Fibroblast of villous mesenchyme (primary cell): ENCODE measurements around the gene PRICKLE4. TPM values are rescaled to one million over a fixed set of nuclear protein-coding genes. Genes with fewer than 3 reads are reported as not detected.
A peak's percentile ranks its signal among the peaks of the same experiment; 100 is the strongest.

ENCODE experiments used
- DNase-seq: peaks from one replicate; pipeline ENCODE4 v3.0.0-alpha.2; 2010; ENCODE audit warnings: low read depth
- H3K4me3 ChIP-seq: 2 replicates; pipeline ENCODE4 v1.5.1; 2011; ENCODE audit warnings: low read depth, mild to moderate bottlenecking, low read length
- total RNA-seq: library from RNA; depleted of rRNA; stranded (reverse); fragments of >200 nt; gene quantifications from 2 replicates; pipeline ENCODE4 v1.2.3, GENCODE V29; 2012
- TF ChIP-seq, protein P1 (sequence below): IDR thresholded peaks from 2 replicates; pipeline ENCODE4 v1.5.1; 2012; ENCODE audit warnings: low read depth, mild to moderate bottlenecking, low read length; ENCODE audit not compliant: insufficient read depth

The PRICKLE4 gene
- total RNA-seq, 1 donor: 0.86 TPM

DNA sequence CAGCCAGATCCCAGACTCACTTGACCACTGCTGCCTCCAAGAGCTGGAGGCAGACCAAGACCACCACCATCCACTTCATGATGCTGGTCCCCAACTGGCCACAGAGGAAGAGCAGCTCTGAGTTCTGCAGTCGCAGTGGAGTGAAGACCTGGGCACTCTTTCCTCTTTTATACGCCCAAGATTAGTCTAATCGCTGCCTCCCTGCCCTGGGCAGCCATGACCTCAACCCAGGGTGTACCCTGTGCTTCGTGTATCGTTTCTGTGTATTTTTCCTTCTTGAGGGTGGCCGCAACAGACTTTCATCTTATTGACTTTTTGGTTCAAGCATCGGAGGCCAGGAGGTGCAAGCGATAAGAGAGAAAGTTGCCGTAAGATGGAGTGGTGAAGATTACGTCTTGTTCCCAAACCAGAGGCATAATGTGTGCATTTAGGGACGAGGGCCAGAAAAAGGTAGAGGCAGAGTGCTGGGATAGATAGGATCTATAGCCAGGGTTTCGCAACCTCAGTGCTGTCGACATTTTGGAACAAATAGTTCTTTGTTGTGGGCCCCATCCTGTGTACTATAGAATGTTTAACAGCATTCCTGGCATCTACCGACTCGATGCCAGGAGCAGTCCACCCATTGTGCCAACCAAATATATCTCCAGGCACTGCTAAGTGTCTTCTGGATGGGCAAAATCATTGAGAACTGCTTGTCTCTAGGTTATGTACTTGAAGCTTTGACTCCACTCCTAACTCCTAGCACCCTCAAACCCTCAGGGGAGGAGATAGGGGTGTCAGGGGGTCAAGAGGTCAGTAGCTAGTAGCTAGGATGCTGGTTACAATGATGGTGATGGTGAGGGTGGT lies 33.1 kb upstream of the PRICKLE4 start, which contains the start of gene PGC:
TSS of gene PGC (minus strand) at position 142 of the 846 bp plus-strand sequence. CDS start at position 79, 63 bp downstream.
- no peak within 1 kb of the TSS for H3K4me3 ChIP-seq
- DNase-seq: no peak
- TF ChIP-seq, protein P1, sequence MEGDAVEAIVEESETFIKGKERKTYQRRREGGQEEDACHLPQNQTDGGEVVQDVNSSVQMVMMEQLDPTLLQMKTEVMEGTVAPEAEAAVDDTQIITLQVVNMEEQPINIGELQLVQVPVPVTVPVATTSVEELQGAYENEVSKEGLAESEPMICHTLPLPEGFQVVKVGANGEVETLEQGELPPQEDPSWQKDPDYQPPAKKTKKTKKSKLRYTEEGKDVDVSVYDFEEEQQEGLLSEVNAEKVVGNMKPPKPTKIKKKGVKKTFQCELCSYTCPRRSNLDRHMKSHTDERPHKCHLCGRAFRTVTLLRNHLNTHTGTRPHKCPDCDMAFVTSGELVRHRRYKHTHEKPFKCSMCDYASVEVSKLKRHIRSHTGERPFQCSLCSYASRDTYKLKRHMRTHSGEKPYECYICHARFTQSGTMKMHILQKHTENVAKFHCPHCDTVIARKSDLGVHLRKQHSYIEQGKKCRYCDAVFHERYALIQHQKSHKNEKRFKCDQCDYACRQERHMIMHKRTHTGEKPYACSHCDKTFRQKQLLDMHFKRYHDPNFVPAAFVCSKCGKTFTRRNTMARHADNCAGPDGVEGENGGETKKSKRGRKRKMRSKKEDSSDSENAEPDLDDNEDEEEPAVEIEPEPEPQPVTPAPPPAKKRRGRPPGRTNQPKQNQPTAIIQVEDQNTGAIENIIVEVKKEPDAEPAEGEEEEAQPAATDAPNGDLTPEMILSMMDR: no peak

DNA sequence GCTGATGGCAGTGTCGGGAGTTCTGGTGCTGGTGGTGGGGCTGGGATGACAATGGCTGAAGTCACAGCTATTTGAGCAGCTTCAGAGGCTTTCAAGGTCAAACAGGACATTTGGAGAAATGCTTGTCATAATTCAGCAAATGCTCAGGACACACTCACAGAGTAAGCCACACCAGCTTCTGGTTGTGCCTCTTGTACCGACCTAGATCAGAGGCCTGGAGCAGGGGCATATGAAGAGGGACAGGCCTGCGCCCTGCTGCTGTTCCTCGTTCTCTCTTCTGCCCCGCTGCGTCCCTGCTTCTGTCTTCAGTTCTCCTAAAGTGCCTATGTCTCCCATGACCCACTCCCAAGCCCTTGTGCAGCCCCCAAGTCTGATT lies 32.5 kb upstream of the PRICKLE4 start:
- DNase-seq: no peak
- TF ChIP-seq, protein P1: no peak
- H3K4me3 ChIP-seq: no peak overlapping the region

DNA sequence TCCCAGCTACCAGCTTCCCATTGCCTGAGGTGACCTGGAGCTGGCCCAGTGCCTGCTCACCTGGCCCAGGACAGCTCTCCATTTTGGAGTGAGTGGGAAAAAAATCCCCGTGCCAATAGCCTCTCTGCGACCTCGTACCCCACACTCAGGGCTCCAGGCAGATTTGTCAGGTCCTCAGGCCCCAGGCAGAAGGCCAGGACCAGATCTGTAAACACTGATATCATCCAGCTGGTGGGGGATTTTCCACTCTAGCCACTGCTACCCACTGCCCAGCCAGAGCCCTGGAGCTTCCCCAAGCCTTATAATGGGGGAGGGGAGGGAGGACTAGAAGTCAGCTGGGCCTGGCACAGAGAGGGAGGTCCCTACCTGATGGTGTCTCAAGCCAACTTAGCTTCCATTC lies 32.0 kb upstream of the PRICKLE4 start:
- no peak overlapping the region for H3K4me3 ChIP-seq
- DNase-seq: peak; percentile 70
- TF ChIP-seq, protein P1: no peak

DNA sequence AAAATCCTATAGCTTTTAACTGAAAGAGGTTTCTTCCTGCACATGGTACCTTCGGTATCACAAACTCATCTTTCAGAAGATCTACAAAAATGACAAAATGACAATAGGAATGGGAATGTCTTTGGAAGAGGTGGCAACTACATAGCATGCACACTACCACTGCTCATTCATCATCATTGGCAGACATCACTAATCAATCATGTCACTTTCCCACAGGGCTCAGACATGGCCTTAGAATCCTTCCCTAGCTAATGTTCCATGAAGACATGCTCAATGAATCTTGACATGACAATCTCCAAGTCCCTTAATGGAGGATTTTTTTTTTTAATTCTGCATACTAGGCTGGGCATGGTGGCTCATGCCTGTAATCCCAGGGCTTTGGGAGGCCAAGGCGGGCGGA lies 30.2 kb upstream of the PRICKLE4 start:
- TF ChIP-seq, protein P1: no peak
- H3K4me3 ChIP-seq: no peak overlapping the region
- DNase-seq: no peak

DNA sequence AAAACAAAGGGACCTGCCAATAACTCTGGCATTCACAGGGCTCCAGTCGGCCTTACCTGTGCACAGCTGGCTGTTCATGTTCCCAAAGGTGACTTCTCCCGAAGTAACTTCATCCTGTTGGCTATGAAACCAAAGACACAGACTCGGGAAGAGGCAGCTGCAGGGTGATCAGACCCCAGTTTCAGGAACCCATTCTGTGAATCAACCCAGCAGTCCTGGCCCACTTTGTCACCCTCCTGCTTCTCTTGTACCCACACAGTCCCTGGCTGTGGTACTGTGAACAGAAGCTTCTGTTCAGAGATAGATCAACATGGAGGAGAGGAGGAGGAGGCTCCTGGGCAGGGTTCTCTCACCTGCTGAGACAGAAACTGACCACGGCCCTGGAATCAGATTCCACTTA lies 24.7 kb upstream of the PRICKLE4 start:
- TF ChIP-seq, protein P1: no peak
- no peak overlapping the region for H3K4me3 ChIP-seq
- DNase-seq: no peak

DNA sequence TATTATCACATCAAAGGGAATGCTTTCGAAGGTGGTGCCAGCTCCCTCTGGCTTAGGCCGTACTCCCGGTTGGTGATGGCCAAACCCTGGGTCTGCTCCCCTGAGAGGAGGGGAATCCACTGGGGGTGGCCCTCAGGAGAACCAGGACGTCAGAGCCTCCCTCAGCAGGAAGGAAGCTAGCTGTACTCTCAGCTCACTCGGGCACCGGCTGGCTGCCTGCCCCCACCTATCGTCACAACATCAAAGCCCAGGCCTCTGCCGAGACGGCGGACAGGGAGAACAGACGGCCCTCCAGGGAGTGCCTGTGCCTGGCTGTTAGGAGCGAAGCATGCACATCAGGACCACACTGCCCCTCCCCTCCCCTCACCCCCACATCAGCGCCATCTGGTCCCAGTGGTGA lies 24.2 kb upstream of the PRICKLE4 start:
- TF ChIP-seq, protein P1: no peak
- no peak for DNase-seq
- H3K4me3 ChIP-seq: no peak overlapping the region
